ENCODE data around the gene GASK1B. TPM values are rescaled to one million over a fixed set of nuclear protein-coding genes. Genes with fewer than 3 reads are reported as not detected.
A peak's percentile ranks its signal among the peaks of the same experiment; 100 is the strongest.

Gene GASK1B
- total RNA-seq, 1 donor from 2014 or later: not detected

GRCh38 chr4:158211222-158211621, 38.4 kb upstream of the GASK1B start:
- H3K27me3 Mint-ChIP-seq: peaks cover 13% of the 10 kb centered on the region
- H3K4me3 Mint-ChIP-seq: no peak overlapping the region
- H3K27ac Mint-ChIP-seq: no peak overlapping the region
- no peaks in the 10 kb centered on the region for H3K36me3 Mint-ChIP-seq (ENCODE audit: low read depth)
- ATAC-seq (ENCODE audit: low read depth): no peak
- DNase-seq: no peak
- intact Hi-C loops (cut with micrococcal nuclease): no loop called here
- no peak for TF ChIP-seq CTCF (IDR thresholded peaks at IDR 0.05)
- H3K4me1 Mint-ChIP-seq: peaks cover 14% of the 10 kb centered on the region
- POLR2A ChIA-PET: no interaction called here
- no peaks in the 10 kb centered on the region for H3K9me3 Mint-ChIP-seq
- CTCF ChIA-PET: no interaction called here

GRCh38 chr4:158209825-158210807, 37.3 kb upstream of the GASK1B start, which contains the start of gene TMEM144:
Gene TMEM144 (plus strand): TSS chr4:158210486. CDS start chr4:158212668, 2,182 bp downstream.
- CTCF ChIA-PET: no interaction called here
- Mint-ChIP-seq H3K36me3 (ENCODE audit: low read depth) (no peaks in the 10 kb centered on the region), H3K4me1 (peaks cover 14% of the 10 kb centered on the region), H3K9me3 (no peaks in the 10 kb centered on the region), H3K27me3 (peaks cover 13% of the 10 kb centered on the region), H3K27ac (no peak within 1 kb of the TSS), H3K4me3 (peak within 1 kb of the TSS; percentile 71)
- no peak for TF ChIP-seq CTCF (IDR thresholded peaks at IDR 0.05)
- intact Hi-C loops (cut with micrococcal nuclease): no loop called here
- ATAC-seq (ENCODE audit: low read depth): peak; percentile 49
- POLR2A ChIA-PET: no interaction called here
- no peak for DNase-seq

- H3K9me3 Mint-ChIP-seq: no peaks in the 10 kb centered on the region
- intact Hi-C loops (cut with micrococcal nuclease): no loop called here
- no peak for ATAC-seq (ENCODE audit: low read depth)
Observed at GRCh38 chr4:158208963-158209640, 36.3 kb upstream of the GASK1B start.

GRCh38 chr4:158203929-158204328, 31.1 kb upstream of the GASK1B start:
- POLR2A ChIA-PET: no interaction called here
- no peak overlapping the region for H3K27ac Mint-ChIP-seq
- no peak overlapping the region for H3K4me3 Mint-ChIP-seq
- no peaks in the 10 kb centered on the region for H3K9me3 Mint-ChIP-seq
- H3K27me3 Mint-ChIP-seq: peaks cover under 1% of the 10 kb centered on the region
- intact Hi-C loops (cut with micrococcal nuclease): no loop called here
- H3K36me3 Mint-ChIP-seq (ENCODE audit: low read depth): no peaks in the 10 kb centered on the region
- no peaks in the 10 kb centered on the region for H3K4me1 Mint-ChIP-seq
- ATAC-seq (ENCODE audit: low read depth): no peak
- DNase-seq: no peak
- CTCF ChIA-PET: no interaction called here
- TF ChIP-seq CTCF (IDR thresholded peaks at IDR 0.05): no peak

More at GRCh38 chr4:158208963-158209640, 36.3 kb upstream of the GASK1B start:
- no peak overlapping the region for H3K27ac Mint-ChIP-seq
- ChIA-PET POLR2A (no interaction called here), CTCF (no interaction called here)
- peaks cover 13% of the 10 kb centered on the region for H3K27me3 Mint-ChIP-seq
- DNase-seq: no peak
- TF ChIP-seq CTCF (IDR thresholded peaks at IDR 0.05): no peak
- H3K4me1 Mint-ChIP-seq: peaks cover 14% of the 10 kb centered on the region
- H3K36me3 Mint-ChIP-seq (ENCODE audit: low read depth): no peaks in the 10 kb centered on the region
- H3K4me3 Mint-ChIP-seq: no peak overlapping the region

GRCh38 chr4:158203436-158203835, 30.6 kb upstream of the GASK1B start:
- Mint-ChIP-seq H3K4me1 (no peaks in the 10 kb centered on the region), H3K27ac (no peak overlapping the region), H3K4me3 (no peak overlapping the region), H3K9me3 (no peaks in the 10 kb centered on the region), H3K36me3 (ENCODE audit: low read depth) (no peaks in the 10 kb centered on the region), H3K27me3 (no peaks in the 10 kb centered on the region)
- no peak for DNase-seq
- TF ChIP-seq CTCF (IDR thresholded peaks at IDR 0.05): no peak
- ChIA-PET CTCF (no interaction called here), POLR2A (no interaction called here)
- ATAC-seq (ENCODE audit: low read depth): no peak
- intact Hi-C loops (cut with micrococcal nuclease): no loop called here
